ENCODE data around the gene ST8SIA1.

ST8SIA1 gene

DNA sequence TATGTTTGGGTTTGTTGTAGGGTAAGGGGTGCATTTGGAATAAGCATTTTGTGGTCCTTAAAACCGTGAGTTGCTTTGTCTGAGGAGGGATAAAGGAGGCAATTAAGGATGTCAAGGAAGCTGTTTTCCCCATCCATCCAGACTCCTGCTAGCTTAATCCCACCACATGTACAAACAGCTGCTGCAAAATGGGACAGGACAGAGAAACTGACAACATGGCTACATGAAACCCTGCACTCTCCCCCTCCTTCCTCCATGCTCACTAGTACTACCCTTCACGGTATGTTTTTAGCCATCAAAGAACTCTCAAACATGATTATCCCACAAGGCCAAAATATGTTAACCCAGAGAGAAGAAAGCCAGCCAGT, 20.6 kb downstream of the ST8SIA1 start:
- Histone ChIP-seq H3K4me1 (ENCODE audit: insufficient read depth, insufficient read length) (no peaks in the 10 kb centered on the region), H3K9me3 (ENCODE audit: insufficient read depth, low read length) (no peaks in the 10 kb centered on the region), H3K27me3 (ENCODE audit: insufficient read depth, insufficient read length) (no peaks in the 10 kb centered on the region), H3K9ac (ENCODE audit: insufficient read length, low read depth) (no peak overlapping the region), H3K4me3 (ENCODE audit: insufficient read length, low read depth) (no peak overlapping the region), H3K36me3 (ENCODE audit: insufficient read depth, insufficient read length, low read length) (no peaks in the 10 kb centered on the region)
- DNase-seq (ENCODE audit: low read depth, low spot score), result no peak
- no peak for TF ChIP-seq ZNF274 (IDR thresholded peaks at IDR 0.05; ENCODE audit: low read depth, low read length)
- no peak for TF ChIP-seq YY1 (IDR thresholded peaks at IDR 0.05; ENCODE audit: insufficient read depth, insufficient read length)
- TF ChIP-seq SUZ12 (IDR thresholded peaks at IDR 0.05; ENCODE audit: extremely low read depth, insufficient read depth, insufficient read length), result no peak

DNA sequence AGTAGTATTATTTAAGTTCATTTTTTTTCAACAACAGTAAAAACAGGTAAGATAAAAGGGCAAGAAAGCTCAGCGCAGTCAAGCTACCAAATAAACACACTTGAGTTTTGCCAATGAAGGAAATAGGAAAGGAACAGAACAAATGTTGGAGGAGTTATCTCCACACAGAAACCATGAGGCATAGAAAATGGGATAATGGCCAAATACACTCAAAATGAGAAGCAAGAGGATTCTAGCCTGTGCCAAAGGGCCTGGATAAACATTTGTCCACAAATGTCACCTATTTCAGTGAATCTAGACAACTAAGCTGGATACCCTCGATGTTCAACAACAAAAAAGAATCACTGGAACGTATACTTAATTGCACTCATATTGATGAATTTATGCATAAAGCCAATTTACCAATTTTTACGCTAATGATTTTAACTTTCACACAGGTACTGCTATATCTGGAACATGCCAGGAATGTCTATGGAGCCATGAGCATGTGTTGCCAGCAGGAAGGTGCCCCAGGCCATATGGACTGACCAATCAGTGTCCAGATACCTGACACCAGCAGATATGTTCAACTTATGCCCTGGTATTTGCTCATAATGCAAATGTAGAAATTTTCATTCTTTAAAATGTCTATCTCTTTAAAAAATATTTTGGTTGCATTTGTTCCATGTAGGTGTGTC, 21.1 kb downstream of the ST8SIA1 start:
- DNase-seq (ENCODE audit: low read depth, low spot score), result no peak
- H3K4me1 ChIP-seq (ENCODE audit: insufficient read depth, insufficient read length), result no peaks in the 10 kb centered on the region
- H3K9ac ChIP-seq (ENCODE audit: insufficient read length, low read depth), result no peak overlapping the region
- H3K27me3 ChIP-seq (ENCODE audit: insufficient read depth, insufficient read length), result no peaks in the 10 kb centered on the region
- H3K36me3 ChIP-seq (ENCODE audit: insufficient read depth, insufficient read length, low read length), result no peaks in the 10 kb centered on the region
- H3K4me3 ChIP-seq (ENCODE audit: insufficient read length, low read depth), result no peak overlapping the region
- H3K9me3 ChIP-seq (ENCODE audit: insufficient read depth, low read length), result no peaks in the 10 kb centered on the region
- TF ChIP-seq SUZ12 (IDR thresholded peaks at IDR 0.05; ENCODE audit: extremely low read depth, insufficient read depth, insufficient read length) (no peak), YY1 (IDR thresholded peaks at IDR 0.05; ENCODE audit: insufficient read depth, insufficient read length) (no peak), ZNF274 (IDR thresholded peaks at IDR 0.05; ENCODE audit: low read depth, low read length) (no peak)

DNA sequence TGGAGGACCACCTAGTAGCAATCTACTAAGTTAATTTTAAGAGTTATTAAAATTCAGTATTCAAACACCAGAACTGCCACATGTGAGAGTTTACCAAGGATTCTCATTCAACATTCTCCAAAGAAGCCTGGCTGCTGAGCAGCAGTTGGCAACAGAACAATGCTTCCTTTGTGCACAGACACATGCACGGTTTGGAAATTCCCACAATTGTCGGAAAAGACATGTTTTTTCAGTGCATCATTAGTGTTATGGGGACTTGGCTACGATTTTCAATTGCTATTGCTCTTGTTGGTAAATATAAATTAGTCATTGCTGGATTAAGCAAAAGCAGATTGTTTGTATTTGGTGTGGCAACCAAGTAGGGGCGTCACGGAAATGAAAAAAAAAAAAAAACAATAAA, 22.2 kb downstream of the ST8SIA1 start:
- Histone ChIP-seq H3K27me3 (ENCODE audit: insufficient read depth, insufficient read length) (no peaks in the 10 kb centered on the region), H3K4me3 (ENCODE audit: insufficient read length, low read depth) (no peak overlapping the region), H3K9me3 (ENCODE audit: insufficient read depth, low read length) (no peaks in the 10 kb centered on the region), H3K36me3 (ENCODE audit: insufficient read depth, insufficient read length, low read length) (no peaks in the 10 kb centered on the region), H3K9ac (ENCODE audit: insufficient read length, low read depth) (no peak overlapping the region), H3K4me1 (ENCODE audit: insufficient read depth, insufficient read length) (no peaks in the 10 kb centered on the region)
- DNase-seq (ENCODE audit: low read depth, low spot score), result no peak
- TF ChIP-seq SUZ12 (IDR thresholded peaks at IDR 0.05; ENCODE audit: extremely low read depth, insufficient read depth, insufficient read length) (no peak), YY1 (IDR thresholded peaks at IDR 0.05; ENCODE audit: insufficient read depth, insufficient read length) (no peak), ZNF274 (IDR thresholded peaks at IDR 0.05; ENCODE audit: low read depth, low read length) (no peak)

DNA sequence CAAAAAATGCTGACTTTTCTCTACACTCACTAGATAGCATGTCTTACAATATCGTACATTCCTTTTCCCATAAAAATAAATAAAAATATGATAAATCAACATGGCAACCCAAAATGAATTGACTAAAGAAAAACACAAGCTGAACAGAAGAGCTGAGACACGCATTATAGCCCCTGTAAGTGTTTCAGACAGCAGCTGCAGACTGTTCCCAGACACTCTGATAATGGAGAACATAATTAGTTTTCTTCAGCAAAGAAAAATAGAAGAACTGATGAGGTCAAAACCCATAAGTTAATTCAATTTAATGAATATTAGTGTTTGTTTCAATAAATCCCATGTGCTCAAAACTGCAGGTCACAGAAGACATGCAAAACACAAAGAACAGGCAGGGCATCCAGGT, 23.8 kb downstream of the ST8SIA1 start:
- H3K27me3 ChIP-seq (ENCODE audit: insufficient read depth, insufficient read length), result no peaks in the 10 kb centered on the region
- no peaks in the 10 kb centered on the region for H3K4me1 ChIP-seq (ENCODE audit: insufficient read depth, insufficient read length)
- no peaks in the 10 kb centered on the region for H3K9me3 ChIP-seq (ENCODE audit: insufficient read depth, low read length)
- DNase-seq (ENCODE audit: low read depth, low spot score), result no peak
- no peak overlapping the region for H3K4me3 ChIP-seq (ENCODE audit: insufficient read length, low read depth)
- TF ChIP-seq ZNF274 (IDR thresholded peaks at IDR 0.05; ENCODE audit: low read depth, low read length) (no peak), SUZ12 (IDR thresholded peaks at IDR 0.05; ENCODE audit: extremely low read depth, insufficient read depth, insufficient read length) (no peak), YY1 (IDR thresholded peaks at IDR 0.05; ENCODE audit: insufficient read depth, insufficient read length) (no peak)
- H3K36me3 ChIP-seq (ENCODE audit: insufficient read depth, insufficient read length, low read length), result no peaks in the 10 kb centered on the region
- no peak overlapping the region for H3K9ac ChIP-seq (ENCODE audit: insufficient read length, low read depth)

DNA sequence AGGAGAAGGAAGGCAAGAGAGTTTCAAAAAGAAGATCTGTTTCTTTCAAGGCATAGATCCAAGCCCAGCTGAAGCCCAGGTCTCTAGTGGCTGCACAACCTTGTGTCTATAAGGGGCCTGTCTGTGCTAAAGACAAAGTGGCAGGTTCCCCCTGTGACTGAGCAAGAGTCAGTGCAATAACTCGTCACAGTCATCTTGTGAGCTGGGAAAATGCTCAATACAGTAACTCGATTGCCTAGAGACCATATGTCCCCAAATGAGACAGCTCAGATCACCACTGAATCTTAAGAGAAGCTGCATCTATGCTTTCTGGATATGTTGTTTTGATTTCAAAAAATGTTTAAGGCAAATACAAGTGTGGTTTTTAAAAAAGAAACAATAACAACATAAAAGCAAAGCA, 24.2 kb downstream of the ST8SIA1 start:
- Histone ChIP-seq H3K9ac (ENCODE audit: insufficient read length, low read depth) (no peak overlapping the region), H3K9me3 (ENCODE audit: insufficient read depth, low read length) (no peaks in the 10 kb centered on the region), H3K4me3 (ENCODE audit: insufficient read length, low read depth) (no peak overlapping the region), H3K27me3 (ENCODE audit: insufficient read depth, insufficient read length) (no peaks in the 10 kb centered on the region), H3K36me3 (ENCODE audit: insufficient read depth, insufficient read length, low read length) (no peaks in the 10 kb centered on the region), H3K4me1 (ENCODE audit: insufficient read depth, insufficient read length) (no peaks in the 10 kb centered on the region)
- TF ChIP-seq ZNF274 (IDR thresholded peaks at IDR 0.05; ENCODE audit: low read depth, low read length), result no peak
- TF ChIP-seq YY1 (IDR thresholded peaks at IDR 0.05; ENCODE audit: insufficient read depth, insufficient read length), result no peak
- TF ChIP-seq SUZ12 (IDR thresholded peaks at IDR 0.05; ENCODE audit: extremely low read depth, insufficient read depth, insufficient read length), result no peak
- DNase-seq (ENCODE audit: low read depth, low spot score), result no peak

DNA sequence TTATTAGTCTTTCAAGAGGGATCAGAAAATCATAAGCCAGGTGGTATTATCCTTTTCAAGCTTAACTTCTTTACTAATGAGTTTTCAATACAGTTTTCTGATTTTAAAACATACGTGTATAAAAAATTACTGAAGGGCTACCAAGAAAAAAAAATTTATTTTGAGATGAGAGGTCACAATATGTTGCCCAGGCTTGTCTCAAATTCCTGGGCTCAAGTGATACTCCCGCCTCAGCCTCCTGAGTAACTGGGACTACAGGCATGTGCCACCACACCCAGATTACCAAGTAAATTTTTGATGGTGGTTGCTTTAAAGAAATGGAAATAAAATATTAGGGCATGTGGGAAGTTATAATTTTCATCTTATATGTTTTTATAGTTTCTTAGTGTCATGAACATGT, 26.7 kb downstream of the ST8SIA1 start:
- 0 out of 2 replicates have a peak, but pooled peaks cover 5% of the 10 kb centered on the region for H3K9me3 ChIP-seq (ENCODE audit: insufficient read depth, low read length)
- H3K4me1 ChIP-seq (ENCODE audit: insufficient read depth, insufficient read length), result no peaks in the 10 kb centered on the region
- TF ChIP-seq SUZ12 (IDR thresholded peaks at IDR 0.05; ENCODE audit: extremely low read depth, insufficient read depth, insufficient read length) (no peak), ZNF274 (IDR thresholded peaks at IDR 0.05; ENCODE audit: low read depth, low read length) (no peak), YY1 (IDR thresholded peaks at IDR 0.05; ENCODE audit: insufficient read depth, insufficient read length) (no peak)
- H3K4me3 ChIP-seq (ENCODE audit: insufficient read length, low read depth), result no peak overlapping the region
- no peak for DNase-seq (ENCODE audit: low read depth, low spot score)
- no peaks in the 10 kb centered on the region for H3K27me3 ChIP-seq (ENCODE audit: insufficient read depth, insufficient read length)
- H3K9ac ChIP-seq (ENCODE audit: insufficient read length, low read depth), result no peak overlapping the region
- H3K36me3 ChIP-seq (ENCODE audit: insufficient read depth, insufficient read length, low read length), result no peaks in the 10 kb centered on the region

DNA sequence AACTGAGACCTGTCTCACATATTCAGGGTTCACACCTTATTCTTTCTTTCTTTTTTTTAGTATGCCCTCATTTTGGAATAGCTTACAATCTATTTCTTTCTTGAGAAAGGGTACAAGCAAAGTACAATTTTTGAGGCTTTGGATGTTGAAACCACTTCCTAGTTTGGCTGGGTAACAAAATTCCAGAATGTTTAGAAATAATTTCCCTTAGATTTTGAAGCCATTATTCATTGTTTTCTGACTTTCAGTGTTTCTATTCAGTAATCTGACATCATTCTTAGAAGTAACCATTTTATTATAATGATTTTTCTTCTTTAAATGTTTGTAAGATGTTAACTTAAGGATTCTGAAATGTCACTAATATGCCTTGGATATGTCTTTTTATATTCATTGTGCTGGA, 28.2 kb downstream of the ST8SIA1 start:
- DNase-seq (ENCODE audit: low read depth, low spot score), result no peak
- H3K9me3 ChIP-seq (ENCODE audit: insufficient read depth, low read length), result peaks cover 16% of the 10 kb centered on the region
- no peaks in the 10 kb centered on the region for H3K36me3 ChIP-seq (ENCODE audit: insufficient read depth, insufficient read length, low read length)
- H3K27me3 ChIP-seq (ENCODE audit: insufficient read depth, insufficient read length), result no peaks in the 10 kb centered on the region
- TF ChIP-seq SUZ12 (IDR thresholded peaks at IDR 0.05; ENCODE audit: extremely low read depth, insufficient read depth, insufficient read length), result no peak
- no peak for TF ChIP-seq YY1 (IDR thresholded peaks at IDR 0.05; ENCODE audit: insufficient read depth, insufficient read length)
- no peak for TF ChIP-seq ZNF274 (IDR thresholded peaks at IDR 0.05; ENCODE audit: low read depth, low read length)
- H3K4me3 ChIP-seq (ENCODE audit: insufficient read length, low read depth), result no peak overlapping the region
- no peak overlapping the region for H3K9ac ChIP-seq (ENCODE audit: insufficient read length, low read depth)
- no peaks in the 10 kb centered on the region for H3K4me1 ChIP-seq (ENCODE audit: insufficient read depth, insufficient read length)
